Kidney epithelial cell (primary cell): ENCODE measurements around the gene LLGL1. TPM values are rescaled to one million over a fixed set of nuclear protein-coding genes. Genes with fewer than 3 reads are reported as not detected.

Source experiments
- DNase-seq: peaks from one replicate; pipeline ENCODE4 v3.0.0-alpha.2; 2010; ENCODE audit warnings: low read depth
- H3K27me3 ChIP-seq: 2 replicates; pipeline ENCODE4 v1.6.0; 2011; ENCODE audit warnings: low read length; ENCODE audit not compliant: control insufficient read depth, insufficient read depth
- H3K36me3 ChIP-seq: 2 replicates; pipeline ENCODE4 v1.5.1; 2011; ENCODE audit warnings: low read length; ENCODE audit not compliant: control insufficient read depth, insufficient read depth
- H3K4me3 ChIP-seq: 2 replicates; pipeline ENCODE4 v1.5.1; 2011; ENCODE audit warnings: low read depth, mild to moderate bottlenecking, control low read depth, low read length
- total RNA-seq: library from RNA; depleted of rRNA; stranded (reverse); fragments of >200 nt; gene quantifications from 2 replicates; pipeline ENCODE4 v1.2.3, GENCODE V29; 2015
- TF ChIP-seq, protein P1 (sequence below): IDR thresholded peaks from 2 replicates; pipeline ENCODE4 v1.5.1; 2011; ENCODE audit warnings: mild to moderate bottlenecking, moderate library complexity, low read length, control low read depth, inconsistent platforms; ENCODE audit not compliant: insufficient read depth, poor library complexity, severe bottlenecking

The LLGL1 gene
- total RNA-seq, 1 donor from 2014 or later = 53.7 TPM

DNA sequence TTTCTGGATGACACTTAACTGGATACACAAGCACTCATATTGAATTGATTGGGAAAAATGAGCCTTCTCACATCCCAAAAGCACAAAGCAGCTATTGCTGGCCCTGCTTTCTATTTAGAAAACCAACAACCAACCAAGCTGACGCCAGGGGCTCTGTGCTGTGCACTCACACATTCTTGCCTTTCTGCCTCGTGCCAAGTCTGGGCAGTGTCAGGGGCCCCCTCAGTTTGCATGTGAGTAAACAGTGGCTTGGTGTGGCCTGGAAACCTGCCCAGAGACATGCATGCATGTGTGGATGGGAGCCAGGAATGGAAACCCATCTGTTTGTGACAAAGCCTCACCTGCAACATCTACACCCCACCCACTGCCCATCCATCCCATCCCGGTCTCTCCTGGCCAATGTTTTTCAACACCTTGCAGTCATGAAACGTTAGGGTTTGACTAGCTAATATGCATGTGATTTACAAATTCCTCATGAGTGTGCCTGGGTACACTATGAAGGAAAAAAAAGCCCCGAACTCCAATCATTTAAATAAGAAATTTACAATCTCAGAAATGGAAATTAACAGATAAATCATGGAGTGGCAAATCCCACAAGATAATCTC lies 55.4 kb downstream of the LLGL1 start:
- H3K4me3 ChIP-seq = no peak overlapping the region
- no peak for DNase-seq
- peaks cover 8% of the 10 kb centered on the region for H3K36me3 ChIP-seq
- H3K27me3 ChIP-seq = no peaks in the 10 kb centered on the region
- TF ChIP-seq, protein P1, sequence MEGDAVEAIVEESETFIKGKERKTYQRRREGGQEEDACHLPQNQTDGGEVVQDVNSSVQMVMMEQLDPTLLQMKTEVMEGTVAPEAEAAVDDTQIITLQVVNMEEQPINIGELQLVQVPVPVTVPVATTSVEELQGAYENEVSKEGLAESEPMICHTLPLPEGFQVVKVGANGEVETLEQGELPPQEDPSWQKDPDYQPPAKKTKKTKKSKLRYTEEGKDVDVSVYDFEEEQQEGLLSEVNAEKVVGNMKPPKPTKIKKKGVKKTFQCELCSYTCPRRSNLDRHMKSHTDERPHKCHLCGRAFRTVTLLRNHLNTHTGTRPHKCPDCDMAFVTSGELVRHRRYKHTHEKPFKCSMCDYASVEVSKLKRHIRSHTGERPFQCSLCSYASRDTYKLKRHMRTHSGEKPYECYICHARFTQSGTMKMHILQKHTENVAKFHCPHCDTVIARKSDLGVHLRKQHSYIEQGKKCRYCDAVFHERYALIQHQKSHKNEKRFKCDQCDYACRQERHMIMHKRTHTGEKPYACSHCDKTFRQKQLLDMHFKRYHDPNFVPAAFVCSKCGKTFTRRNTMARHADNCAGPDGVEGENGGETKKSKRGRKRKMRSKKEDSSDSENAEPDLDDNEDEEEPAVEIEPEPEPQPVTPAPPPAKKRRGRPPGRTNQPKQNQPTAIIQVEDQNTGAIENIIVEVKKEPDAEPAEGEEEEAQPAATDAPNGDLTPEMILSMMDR = no peak

DNA sequence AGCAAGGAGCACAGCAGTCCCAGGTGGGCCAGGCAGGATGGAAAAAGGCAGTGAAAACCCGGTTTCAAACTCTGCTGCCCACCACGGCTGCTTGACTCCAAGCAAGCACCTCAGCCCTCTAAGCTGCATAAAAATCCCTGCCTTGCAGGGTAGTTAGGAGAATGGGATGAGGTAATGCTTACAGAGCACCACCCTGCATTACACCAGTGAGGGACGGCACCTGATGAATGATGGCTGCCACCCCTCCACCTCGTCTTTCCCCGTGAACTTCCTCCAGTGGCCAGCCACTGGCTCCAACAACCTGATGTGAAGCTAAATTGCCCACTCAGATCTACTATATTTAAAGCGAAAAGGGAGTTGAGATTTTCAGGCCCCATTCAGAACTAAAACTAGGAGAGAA lies 56.4 kb downstream of the LLGL1 start:
- Histone ChIP-seq H3K4me3 (no peak overlapping the region), H3K27me3 (no peaks in the 10 kb centered on the region), H3K36me3 (peaks cover 8% of the 10 kb centered on the region)
- DNase-seq = no peak
- TF ChIP-seq, protein P1 = no peak

DNA sequence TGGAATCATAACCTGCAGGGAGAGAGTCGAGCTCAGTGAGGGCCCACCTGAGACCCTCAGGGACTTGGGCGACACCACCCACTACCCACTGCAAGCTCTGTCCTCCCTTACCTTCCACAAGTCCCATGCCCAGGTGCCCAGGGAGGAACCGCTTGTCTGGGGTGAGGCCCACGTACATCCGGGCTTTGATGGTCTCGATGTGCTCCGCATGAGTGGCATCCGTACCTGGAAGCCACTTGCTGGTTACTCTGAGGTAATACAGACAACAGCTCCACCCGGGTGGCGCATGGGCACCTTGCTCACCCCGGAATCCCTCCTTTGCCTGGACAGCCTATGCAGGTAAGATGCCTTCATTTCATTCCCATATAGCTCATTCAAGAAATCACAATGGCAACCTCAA lies 59.9 kb downstream of the LLGL1 start:
- no peak for DNase-seq
- TF ChIP-seq, protein P1 = no peak
- peaks cover 4% of the 10 kb centered on the region for H3K36me3 ChIP-seq
- H3K4me3 ChIP-seq = no peak overlapping the region
- no peaks in the 10 kb centered on the region for H3K27me3 ChIP-seq

DNA sequence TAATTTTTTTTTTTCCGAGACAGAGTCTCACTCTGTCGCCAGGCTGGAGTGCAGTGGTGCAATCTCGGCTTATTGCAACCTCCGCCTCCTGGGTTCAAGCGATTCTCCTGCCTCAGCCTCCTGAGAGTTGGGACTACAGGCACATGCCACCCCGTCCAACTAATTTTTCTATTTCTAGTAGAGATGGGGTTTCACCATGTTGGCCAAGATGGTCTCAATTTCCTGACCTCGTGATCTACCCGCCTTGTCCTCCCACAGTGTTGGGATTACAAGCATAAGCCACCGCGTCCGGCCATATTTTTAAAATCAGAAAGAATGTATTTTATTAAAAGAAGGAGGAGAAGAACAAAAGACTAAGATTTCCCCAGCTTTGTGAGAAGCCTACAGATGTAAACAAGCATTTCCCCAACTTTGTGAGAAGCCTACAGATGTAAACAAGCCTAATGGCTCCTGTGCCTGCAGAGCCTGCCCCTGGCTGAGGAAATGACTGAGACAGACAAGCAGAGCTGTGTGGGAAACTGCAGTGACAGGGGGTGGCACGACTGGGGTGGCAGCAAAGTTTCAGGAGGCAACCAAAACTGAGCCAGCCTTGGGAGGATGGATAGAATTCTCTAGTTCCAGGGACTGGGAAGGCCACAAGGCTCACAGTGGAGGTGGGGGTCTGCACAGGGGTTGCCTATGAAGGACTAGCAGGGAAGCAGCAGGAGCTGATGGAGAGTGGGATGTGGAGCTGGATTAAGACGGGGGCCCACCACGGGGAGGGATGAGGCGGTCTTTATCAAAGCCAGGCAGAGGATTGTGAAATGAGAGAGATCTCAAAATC lies 66.5 kb downstream of the LLGL1 start:
- Histone ChIP-seq H3K36me3 (peaks cover 2% of the 10 kb centered on the region), H3K4me3 (no peak overlapping the region), H3K27me3 (no peaks in the 10 kb centered on the region)
- TF ChIP-seq, protein P1 = no peak
- no peak for DNase-seq

Other genes starting within 250 kb of the LLGL1 start
- 31.3 and 32.3 TPM in 2 replicates for gene ATPAF2, start 186.5 kb upstream of the LLGL1 start, total RNA-seq
- gene GID4, start 186.2 kb upstream of the LLGL1 start, total RNA-seq = 6.2 and 8.6 TPM in 2 replicates
- 40.0 and 42.5 TPM in 2 replicates for gene DRG2, start 137.7 kb upstream of the LLGL1 start, total RNA-seq
- gene MYO15A, start 116.9 kb upstream of the LLGL1 start, total RNA-seq = 0.21 and 0.33 TPM in 2 replicates
- 103 and 105 TPM in 2 replicates for gene ALKBH5, start 41.8 kb upstream of the LLGL1 start, total RNA-seq
- gene FLII, start 33.1 kb downstream of the LLGL1 start, total RNA-seq = 512 and 579 TPM in 2 replicates
- gene MIEF2, start 35.0 kb downstream of the LLGL1 start, total RNA-seq = 29.6 and 78.8 TPM in 2 replicates
- 28.2 and 35.6 TPM in 2 replicates for gene TOP3A, start 89.4 kb downstream of the LLGL1 start, total RNA-seq
- 30.2 and 30.8 TPM in 2 replicates for gene SMCR8, start 89.7 kb downstream of the LLGL1 start, total RNA-seq
- gene SHMT1, start 137.9 kb downstream of the LLGL1 start, total RNA-seq = 13.0 and 15.5 TPM in 2 replicates
- 1.1 TPM in 1 of 2 replicates, not detected in the other for gene EVPLL, start 152.1 kb downstream of the LLGL1 start, total RNA-seq